Uterus (tissue), 4 donors: ENCODE results near the gene TUBB4B. TPM values are rescaled to one million over a fixed set of nuclear protein-coding genes. Genes with fewer than 3 reads are reported as not detected.

Experiments
- DNase-seq, 2 donors: peaks; one replicate each; pipeline ENCODE4 v3.0.0-alpha.2; 2019 to 2020
- H3K27ac ChIP-seq, 2 donors: fragments of 200-600 bp; sonication (generic); 1 replicate in 1 of 2; 2 replicates in 1 of 2; pipeline ENCODE4 v1.5.1; 2016 to 2018
- H3K27me3 ChIP-seq, 2 donors: fragments of 200-600 bp; sonication (generic); one replicate each; pipeline ENCODE4 v1.5.1; 2018 to 2019; ENCODE audit warnings: control low read depth in 1 of 2
- H3K36me3 ChIP-seq, 2 donors: fragments of 200-600 bp; sonication (generic); one replicate each; pipeline ENCODE4 v1.5.1; 2019; ENCODE audit warnings: control low read depth in 1 of 2
- H3K4me1 ChIP-seq, 2 donors: fragments of 200-600 bp; sonication (generic); one replicate each; pipeline ENCODE4 v1.5.1; 2018 to 2019; ENCODE audit warnings: control low read depth in 1 of 2
- H3K4me3 ChIP-seq, 2 donors: fragments of 200-600 bp; sonication (generic); 1 replicate in 1 of 2; 2 replicates in 1 of 2; pipeline ENCODE4 v1.5.1; 2018 to 2019; ENCODE audit warnings: mild to moderate bottlenecking in 1 of 2
- H3K9me3 ChIP-seq, 2 donors: fragments of 200-600 bp; sonication (generic); one replicate each; pipeline ENCODE4 v1.5.1; 2019; ENCODE audit warnings: control low read depth in 1 of 2
- CTCF ChIP-seq, 4 experiments: fragments of 200-600 bp in 2 of 4; fragments of 450-650 bp in 2 of 4; sonication (generic) in 2 of 4; IDR thresholded peaks; one replicate each; pipeline ENCODE4 v1.5.1; 2016 to 2019; ENCODE audit warnings: antibody characterized with exemption in 4 of 4, mild to moderate bottlenecking in 2 of 4, moderate library complexity in 1 of 4
- POLR2A ChIP-seq, 2 donors: fragments of 450-650 bp; IDR thresholded peaks; one replicate each; pipeline ENCODE4 v1.6.1; 2016; ENCODE audit warnings: antibody characterized with exemption in 2 of 2, mild to moderate bottlenecking in 1 of 2, moderate library complexity in 1 of 2
- intact Hi-C: fragments of 100-400 bp; cut with DNase I; formaldehyde crosslinking; loops from one replicate; pipeline ENCODE4 v1.15.1; 2023; ENCODE audit warnings: low total_unique reads
- total RNA-seq, 4 donors: library from RNA; depleted of rRNA in 3 of 4; stranded (reverse); fragments of >200 nt in 3 of 4; gene quantifications; one replicate each; pipeline versions ENCODE4 v1.1.0 to v1.2.4, GENCODE V29; 2014 to 2023
- donor health status: DM: yes; HTN: yes; CAD: no.

Gene TUBB4B
- total RNA-seq, 4 donors from 2014 or later: 91.5 to 174 (median 139) TPM

GRCh38 chr9:137272241-137273094, 31.4 kb downstream of the TUBB4B start:
- H3K36me3 ChIP-seq: no peaks in the 10 kb centered on the region
- H3K9me3 ChIP-seq: no peaks in the 10 kb centered on the region
- H3K4me1 ChIP-seq: peaks cover 0 to 10% of the 10 kb centered on the region in 2 donors
- no peak overlapping the region for H3K4me3 ChIP-seq
- TF ChIP-seq CTCF (IDR thresholded peaks at IDR 0.05) (no peak), POLR2A (IDR thresholded peaks at IDR 0.05) (no peak)
- no peak overlapping the region for H3K27ac ChIP-seq
- DNase-seq: no peak
- no peaks in the 10 kb centered on the region for H3K27me3 ChIP-seq
- intact Hi-C loops: no loop called here

- intact Hi-C loops: no loop called here
- DNase-seq: no peak
- no peak overlapping the region for H3K27ac ChIP-seq
- H3K36me3 ChIP-seq: no peaks in the 10 kb centered on the region
- H3K4me3 ChIP-seq: no peak overlapping the region
- peaks cover 0 to 10% of the 10 kb centered on the region in 2 donors for H3K4me1 ChIP-seq
- H3K9me3 ChIP-seq: no peaks in the 10 kb centered on the region
- H3K27me3 ChIP-seq: no peaks in the 10 kb centered on the region
- no peak for TF ChIP-seq POLR2A (IDR thresholded peaks at IDR 0.05)
- no peak for TF ChIP-seq CTCF (IDR thresholded peaks at IDR 0.05)
Measured at GRCh38 chr9:137273095-137273490, 32.0 kb downstream of the TUBB4B start.

GRCh38 chr9:137273611-137274320, 32.7 kb downstream of the TUBB4B start:
- no peaks in the 10 kb centered on the region for H3K9me3 ChIP-seq
- no peaks in the 10 kb centered on the region for H3K36me3 ChIP-seq
- H3K27me3 ChIP-seq: no peaks in the 10 kb centered on the region
- intact Hi-C loops: no loop called here
- no peak for DNase-seq
- H3K4me3 ChIP-seq: no peak overlapping the region
- no peak for TF ChIP-seq CTCF (IDR thresholded peaks at IDR 0.05)
- TF ChIP-seq POLR2A (IDR thresholded peaks at IDR 0.05): no peak
- peaks cover 0 to 10% of the 10 kb centered on the region in 2 donors for H3K4me1 ChIP-seq
- no peak overlapping the region for H3K27ac ChIP-seq

GRCh38 chr9:137275203-137275587, 34.1 kb downstream of the TUBB4B start:
- no peak overlapping the region for H3K4me3 ChIP-seq
- no peak for TF ChIP-seq POLR2A (IDR thresholded peaks at IDR 0.05)
- no peak for TF ChIP-seq CTCF (IDR thresholded peaks at IDR 0.05)
- H3K27ac ChIP-seq: no peak overlapping the region
- DNase-seq: no peak
- intact Hi-C loops: no loop called here
- H3K27me3 ChIP-seq: no peaks in the 10 kb centered on the region
- peaks cover 0 to 10% of the 10 kb centered on the region in 2 donors for H3K4me1 ChIP-seq
- H3K9me3 ChIP-seq: no peaks in the 10 kb centered on the region
- no peaks in the 10 kb centered on the region for H3K36me3 ChIP-seq
